ENCODE results near the gene ALG14.

DNA sequence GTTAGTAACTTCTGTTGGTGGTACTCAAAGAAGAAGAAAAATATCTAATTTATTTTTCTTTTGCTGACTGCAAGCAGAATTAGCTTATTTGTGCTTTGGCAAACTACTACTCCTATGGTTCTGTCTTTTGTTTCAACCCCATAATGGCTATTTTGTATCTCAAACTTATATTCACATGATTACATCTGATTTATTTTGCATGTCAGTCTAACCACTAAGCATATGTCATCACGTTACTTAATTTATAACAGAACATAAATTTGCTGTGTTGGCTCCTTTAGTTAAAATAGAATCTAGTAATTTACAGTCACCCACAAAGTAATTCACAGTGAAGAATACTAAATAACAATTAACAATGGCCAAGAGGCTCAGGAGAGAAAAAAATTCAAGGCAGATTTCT is 106.7 kb downstream of the ALG14 start:
- TF ChIP-seq, protein P1, sequence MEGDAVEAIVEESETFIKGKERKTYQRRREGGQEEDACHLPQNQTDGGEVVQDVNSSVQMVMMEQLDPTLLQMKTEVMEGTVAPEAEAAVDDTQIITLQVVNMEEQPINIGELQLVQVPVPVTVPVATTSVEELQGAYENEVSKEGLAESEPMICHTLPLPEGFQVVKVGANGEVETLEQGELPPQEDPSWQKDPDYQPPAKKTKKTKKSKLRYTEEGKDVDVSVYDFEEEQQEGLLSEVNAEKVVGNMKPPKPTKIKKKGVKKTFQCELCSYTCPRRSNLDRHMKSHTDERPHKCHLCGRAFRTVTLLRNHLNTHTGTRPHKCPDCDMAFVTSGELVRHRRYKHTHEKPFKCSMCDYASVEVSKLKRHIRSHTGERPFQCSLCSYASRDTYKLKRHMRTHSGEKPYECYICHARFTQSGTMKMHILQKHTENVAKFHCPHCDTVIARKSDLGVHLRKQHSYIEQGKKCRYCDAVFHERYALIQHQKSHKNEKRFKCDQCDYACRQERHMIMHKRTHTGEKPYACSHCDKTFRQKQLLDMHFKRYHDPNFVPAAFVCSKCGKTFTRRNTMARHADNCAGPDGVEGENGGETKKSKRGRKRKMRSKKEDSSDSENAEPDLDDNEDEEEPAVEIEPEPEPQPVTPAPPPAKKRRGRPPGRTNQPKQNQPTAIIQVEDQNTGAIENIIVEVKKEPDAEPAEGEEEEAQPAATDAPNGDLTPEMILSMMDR (conservative IDR thresholded peaks at IDR 0.05): no peak
- no peak for TF ChIP-seq ZFX (IDR thresholded peaks at IDR 0.05)
